GM18868 (cell line): ENCODE measurements around the gene GRIK4.
A peak's percentile ranks its signal among the peaks of the same experiment; 100 is the strongest.

Source experiments
- ATAC-seq: cut with Tn5 transposase; IDR thresholded peaks from one replicate; pipeline ENCODE4 v1.9.1; 2021; ENCODE audit warnings: mild to moderate bottlenecking, moderate library complexity; ENCODE audit not compliant: unreplicated experiment

Gene GRIK4

GRCh38 chr11:120824242-120824641 is 312.7 kb downstream of the GRIK4 start:
- ATAC-seq: no peak

GRCh38 chr11:120827198-120827597 is 315.6 kb downstream of the GRIK4 start:
- no peak for ATAC-seq

- ATAC-seq: no peak
These were observed 316.3 kb downstream of the GRIK4 start for GRCh38 chr11:120827820-120828219.

- no peak for ATAC-seq
These were observed 317.3 kb downstream of the GRIK4 start for GRCh38 chr11:120828847-120829246.

DNA sequence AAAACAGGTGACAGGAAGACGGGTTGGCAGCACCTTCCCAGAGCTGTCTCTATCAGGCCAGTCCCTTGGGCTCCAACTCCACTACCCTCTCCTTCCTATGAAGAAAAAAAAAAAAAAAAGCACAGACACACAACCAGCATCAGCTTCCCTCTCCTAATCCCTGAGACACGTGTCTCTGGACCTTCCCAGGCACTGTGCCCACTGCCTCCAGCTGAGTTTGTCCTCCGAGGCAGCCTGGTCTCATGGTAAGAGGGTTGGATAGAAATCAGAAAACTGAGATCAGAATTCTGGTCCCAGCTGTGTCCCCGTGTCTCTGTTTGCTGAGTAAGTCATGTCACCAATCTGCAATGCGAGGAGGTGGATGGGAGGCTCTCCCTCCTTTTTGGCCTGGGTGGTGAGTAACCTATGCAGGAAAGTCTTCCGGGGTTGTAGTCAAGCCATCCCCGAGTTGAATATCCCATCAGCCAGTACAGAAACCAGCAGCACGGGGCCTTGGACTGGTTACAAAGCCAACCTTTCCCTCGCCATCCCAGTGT is 318.6 kb downstream of the GRIK4 start:
- ATAC-seq: no peak

GRCh38 chr11:120832481-120833238 is 321.1 kb downstream of the GRIK4 start:
- ATAC-seq: no peak

DNA sequence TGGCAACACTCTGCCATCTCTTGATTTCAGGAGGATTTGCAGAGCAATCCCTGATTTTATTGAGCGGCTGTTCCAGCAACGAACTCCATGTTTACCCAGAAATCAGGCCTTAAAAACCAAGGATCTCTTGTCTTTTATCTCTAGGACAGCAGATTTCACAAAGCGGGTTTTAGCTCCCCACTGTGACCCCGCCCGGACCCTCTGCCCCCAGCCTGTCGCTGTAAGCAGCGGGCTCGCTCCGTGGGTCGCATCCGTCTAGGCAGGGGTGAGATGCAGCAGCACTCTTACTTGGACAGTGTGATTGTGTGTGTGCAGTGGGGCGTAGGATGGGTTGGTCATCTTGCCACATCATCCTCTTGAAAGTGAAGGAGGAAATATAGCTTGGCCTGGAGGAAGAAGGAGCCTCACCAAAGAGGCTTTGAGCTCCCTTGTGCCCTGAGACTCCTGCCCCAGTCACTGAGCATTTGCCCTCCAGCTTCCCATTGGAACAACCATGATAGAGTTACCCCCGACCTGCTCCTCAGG is 323.2 kb downstream of the GRIK4 start:
- no peak for ATAC-seq

- ATAC-seq: peak; percentile 95
These were observed 324.2 kb downstream of the GRIK4 start for GRCh38 chr11:120835601-120836228.

GRCh38 chr11:120837696-120838095 is 326.1 kb downstream of the GRIK4 start:
- no peak for ATAC-seq

DNA sequence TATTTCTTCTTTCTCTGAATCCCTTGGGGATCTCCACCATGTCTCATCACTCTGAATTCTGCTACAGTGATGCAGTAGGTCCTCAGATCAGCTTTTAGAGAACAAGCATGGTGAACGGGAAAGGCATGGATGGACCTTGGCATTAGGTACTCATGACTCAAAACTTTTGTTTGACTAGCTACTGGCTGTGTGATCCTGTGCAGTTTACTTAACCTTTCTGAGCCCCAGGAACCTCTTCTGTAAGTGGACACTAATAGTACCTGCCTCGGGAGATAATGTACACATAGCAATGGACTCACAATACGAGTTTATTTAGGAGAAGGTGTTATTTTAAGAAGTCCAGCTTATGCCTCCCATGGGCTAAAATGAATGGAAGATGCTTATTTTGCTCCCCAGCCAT is 327.7 kb downstream of the GRIK4 start:
- no peak for ATAC-seq

DNA sequence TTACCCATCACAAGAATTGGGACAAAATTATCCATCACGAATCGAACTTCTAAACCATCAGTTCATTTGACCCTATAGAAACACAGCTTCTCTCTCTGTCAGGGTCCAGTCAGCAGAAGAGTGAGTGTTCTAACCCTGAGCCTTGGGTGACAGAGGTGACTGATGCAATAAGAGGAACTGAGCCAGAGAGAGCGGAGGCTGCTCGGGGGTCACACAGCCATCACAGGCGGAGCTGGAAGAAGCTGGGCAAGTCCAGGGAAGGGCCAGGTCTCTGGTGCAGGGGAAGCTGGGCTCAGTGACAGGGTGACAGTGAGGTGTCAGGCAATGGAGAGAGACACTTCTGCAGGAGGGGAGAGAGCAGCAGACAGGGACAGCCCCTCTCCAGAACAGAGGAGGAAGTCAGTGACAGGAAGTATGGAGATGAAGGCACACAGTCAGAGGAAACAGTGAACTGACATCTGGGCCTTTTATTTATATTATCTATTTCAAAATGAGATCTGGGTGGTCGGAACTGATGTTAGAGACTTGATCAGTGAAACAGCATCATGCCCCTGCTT is 328.4 kb downstream of the GRIK4 start:
- no peak for ATAC-seq

- no peak for ATAC-seq
These were observed 329.1 kb downstream of the GRIK4 start for GRCh38 chr11:120840661-120841060.

- no peak for ATAC-seq
These were observed 329.5 kb downstream of the GRIK4 start for GRCh38 chr11:120841074-120841473.

GRCh38 chr11:120842195-120842594 is 330.6 kb downstream of the GRIK4 start:
- no peak for ATAC-seq

GRCh38 chr11:120853435-120853834 is 341.9 kb downstream of the GRIK4 start:
- no peak for ATAC-seq

- ATAC-seq: no peak
These were observed 343.4 kb downstream of the GRIK4 start for GRCh38 chr11:120854988-120855387.

- ATAC-seq: no peak
These were observed 346.0 kb downstream of the GRIK4 start for GRCh38 chr11:120857508-120857907.

- ATAC-seq: no peak
These were observed 347.2 kb downstream of the GRIK4 start for GRCh38 chr11:120858740-120859139.

- no peak for ATAC-seq
These were observed 348.2 kb downstream of the GRIK4 start for GRCh38 chr11:120859552-120860295.

DNA sequence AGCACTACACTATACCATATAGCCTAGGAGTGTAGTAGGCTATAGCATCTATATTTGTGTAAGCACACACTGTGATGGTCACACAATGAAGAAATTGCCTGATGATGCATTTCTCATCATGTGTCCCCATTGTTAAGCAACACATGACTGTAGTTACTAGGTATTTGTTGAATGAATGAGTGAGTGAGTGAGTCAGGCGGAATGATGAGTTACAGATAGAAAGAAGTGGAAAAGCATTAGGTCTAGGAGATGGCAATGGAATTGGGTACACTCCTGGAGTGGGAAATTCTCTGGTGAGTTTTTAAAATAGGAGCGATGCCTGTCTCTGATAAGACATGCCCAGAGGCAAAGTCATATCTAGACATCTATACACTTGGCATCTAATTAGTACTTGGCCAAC is 351.8 kb downstream of the GRIK4 start:
- no peak for ATAC-seq

- ATAC-seq: no peak
These were observed 355.5 kb downstream of the GRIK4 start for GRCh38 chr11:120867024-120867423.
